LNCaP clone FGC (cell line): ENCODE results near the gene CITED2.

Experiments
- DNase-seq: peaks from one replicate; pipeline ENCODE4 v3.0.0-alpha.2; 2011; ENCODE audit warnings: low read depth
- H3K4me3 ChIP-seq: 2 replicates; pipeline ENCODE4 v1.5.1; 2011; ENCODE audit warnings: mild to moderate bottlenecking, low read depth, low read length, control low read depth
- TF ChIP-seq, protein P1 (sequence below): IDR thresholded peaks from 2 replicates; pipeline ENCODE4 v1.5.1; 2012; ENCODE audit warnings: mild to moderate bottlenecking; ENCODE audit not compliant: control insufficient read depth, insufficient read depth; ENCODE audit errors: extremely low read depth

CITED2 gene

DNA sequence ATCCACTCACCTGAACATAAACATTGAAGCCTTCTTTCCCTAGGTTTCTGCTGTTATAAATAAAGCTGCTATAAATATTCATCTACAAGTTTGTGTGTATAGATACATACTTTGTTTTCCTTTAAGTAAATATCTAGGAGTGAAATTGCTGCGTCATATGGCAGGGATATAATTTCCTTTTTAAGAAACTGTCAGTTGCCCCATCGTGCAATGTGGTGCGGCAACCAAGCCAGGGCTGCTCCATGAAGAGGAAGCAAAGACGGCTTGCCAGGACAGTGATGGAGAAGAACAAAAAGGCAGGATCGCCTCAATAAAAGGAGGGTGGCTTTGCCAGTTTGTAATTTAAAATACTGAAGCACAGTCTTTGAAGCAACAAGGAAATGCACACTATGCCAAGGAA, 36.6 kb downstream of the CITED2 start:
- TF ChIP-seq, protein P1, sequence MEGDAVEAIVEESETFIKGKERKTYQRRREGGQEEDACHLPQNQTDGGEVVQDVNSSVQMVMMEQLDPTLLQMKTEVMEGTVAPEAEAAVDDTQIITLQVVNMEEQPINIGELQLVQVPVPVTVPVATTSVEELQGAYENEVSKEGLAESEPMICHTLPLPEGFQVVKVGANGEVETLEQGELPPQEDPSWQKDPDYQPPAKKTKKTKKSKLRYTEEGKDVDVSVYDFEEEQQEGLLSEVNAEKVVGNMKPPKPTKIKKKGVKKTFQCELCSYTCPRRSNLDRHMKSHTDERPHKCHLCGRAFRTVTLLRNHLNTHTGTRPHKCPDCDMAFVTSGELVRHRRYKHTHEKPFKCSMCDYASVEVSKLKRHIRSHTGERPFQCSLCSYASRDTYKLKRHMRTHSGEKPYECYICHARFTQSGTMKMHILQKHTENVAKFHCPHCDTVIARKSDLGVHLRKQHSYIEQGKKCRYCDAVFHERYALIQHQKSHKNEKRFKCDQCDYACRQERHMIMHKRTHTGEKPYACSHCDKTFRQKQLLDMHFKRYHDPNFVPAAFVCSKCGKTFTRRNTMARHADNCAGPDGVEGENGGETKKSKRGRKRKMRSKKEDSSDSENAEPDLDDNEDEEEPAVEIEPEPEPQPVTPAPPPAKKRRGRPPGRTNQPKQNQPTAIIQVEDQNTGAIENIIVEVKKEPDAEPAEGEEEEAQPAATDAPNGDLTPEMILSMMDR, result no peak
- H3K4me3 ChIP-seq, result no peak overlapping the region
- no peak for DNase-seq

DNA sequence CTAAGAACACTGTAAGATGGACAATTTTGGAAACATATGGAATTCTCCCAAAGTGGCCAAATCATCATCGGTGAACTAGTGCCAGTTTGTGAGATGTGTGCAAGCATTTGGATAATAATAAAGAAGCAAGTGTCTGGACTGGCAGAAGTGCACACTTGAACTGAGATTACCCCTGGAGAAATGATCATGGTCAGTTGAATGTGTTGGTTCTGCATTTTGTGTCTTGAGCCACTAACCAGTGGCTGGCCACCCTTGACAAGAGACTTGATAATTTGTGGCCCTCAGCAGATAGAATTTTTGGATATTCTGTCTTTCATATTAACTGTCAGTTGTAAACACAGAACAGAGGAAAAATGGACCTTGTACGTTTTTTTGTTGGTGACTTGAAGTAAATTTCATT, 37.4 kb downstream of the CITED2 start:
- no peak for DNase-seq
- H3K4me3 ChIP-seq, result no peak overlapping the region
- TF ChIP-seq, protein P1, result no peak

DNA sequence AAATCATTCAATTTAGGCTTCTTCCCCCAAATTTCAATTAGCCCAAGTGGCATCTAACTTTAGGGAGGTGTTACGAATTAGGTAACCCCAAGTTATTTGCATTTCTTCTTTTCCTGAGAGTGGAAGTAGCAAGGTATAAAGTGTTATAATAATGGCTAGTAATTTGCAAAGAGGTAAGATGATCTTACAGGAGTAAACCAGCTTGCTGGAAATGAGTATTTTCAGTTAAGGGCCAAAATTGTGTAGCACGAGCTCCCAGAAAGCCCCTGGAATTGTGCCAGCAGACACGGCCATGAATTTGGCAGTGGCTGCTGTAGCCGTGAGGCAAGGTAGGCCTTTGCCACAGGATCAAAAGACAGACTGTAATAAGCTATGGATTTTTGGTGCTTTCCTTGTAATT, 38.0 kb downstream of the CITED2 start:
- DNase-seq, result no peak
- H3K4me3 ChIP-seq, result no peak overlapping the region
- TF ChIP-seq, protein P1, result no peak

DNA sequence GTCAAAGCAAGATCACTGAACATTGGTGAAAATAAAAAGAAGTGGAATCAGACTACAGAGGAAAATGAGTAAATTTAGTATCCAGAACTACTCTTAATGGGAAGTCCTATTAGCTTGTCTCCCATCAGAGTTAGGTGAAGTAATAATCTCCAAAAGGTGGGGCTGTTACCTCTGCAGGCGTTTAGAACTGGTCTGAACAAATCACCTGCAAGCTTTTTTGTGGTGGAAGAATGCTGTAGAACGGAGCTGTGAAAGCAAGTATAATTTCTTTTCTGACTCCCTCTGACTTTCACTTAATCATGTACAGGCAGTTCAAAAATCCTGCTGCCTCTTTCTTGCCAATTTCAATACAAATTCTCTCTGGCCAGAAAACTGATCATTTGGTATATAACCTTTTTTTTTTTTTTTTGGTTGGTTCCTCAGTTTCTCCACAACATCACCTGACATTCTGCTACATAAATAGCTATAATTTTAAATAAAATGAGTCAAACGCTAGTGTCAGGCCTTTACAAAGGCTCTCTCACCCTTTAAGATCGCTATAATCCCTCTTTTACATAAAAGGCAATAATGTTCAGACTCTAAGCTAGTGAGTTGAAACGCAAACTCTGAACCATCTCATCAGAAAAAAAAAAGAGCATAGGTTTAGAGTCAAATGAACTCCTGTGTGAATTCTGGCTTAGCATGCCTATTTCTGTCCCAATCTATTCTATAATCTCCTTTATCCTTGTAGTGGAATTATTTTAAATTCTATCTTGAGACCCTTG, 38.8 kb downstream of the CITED2 start:
- H3K4me3 ChIP-seq, result no peak overlapping the region
- no peak for DNase-seq

DNA sequence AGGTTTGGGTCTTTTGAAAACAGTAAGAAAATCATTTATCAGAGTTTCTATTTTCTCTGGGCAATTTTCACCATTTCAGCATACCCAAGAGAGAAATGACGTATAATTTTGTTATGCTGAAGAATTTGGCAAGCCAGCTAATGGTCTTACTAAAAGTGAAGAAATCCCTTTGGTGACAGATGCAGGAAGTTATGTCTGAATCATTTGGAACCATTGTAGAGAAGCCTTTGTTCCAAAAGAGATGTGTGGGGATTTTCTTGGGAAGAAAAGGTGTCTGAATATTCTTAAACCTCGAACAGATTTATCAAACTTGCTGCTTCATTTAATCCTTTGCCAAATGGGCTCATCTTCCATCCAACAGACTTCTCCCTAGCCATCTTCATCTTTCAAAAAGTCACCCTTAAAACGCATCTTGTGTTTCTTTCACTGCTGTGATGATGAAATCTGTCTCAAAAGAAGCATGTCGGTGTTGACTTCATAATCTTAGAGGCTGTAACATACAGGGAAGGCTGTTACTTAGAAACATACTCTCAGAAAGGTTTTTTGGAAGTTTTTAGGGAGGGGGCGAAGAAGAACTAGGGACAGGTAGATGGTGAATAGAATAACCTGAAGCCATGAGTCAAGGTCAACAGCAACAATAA, 39.5 kb downstream of the CITED2 start:
- H3K4me3 ChIP-seq, result no peak overlapping the region
- TF ChIP-seq, protein P1, result no peak
- no peak for DNase-seq

More for the DNA sequence above, 38.8 kb downstream of the CITED2 start:
- TF ChIP-seq, protein P1, result no peak

DNA sequence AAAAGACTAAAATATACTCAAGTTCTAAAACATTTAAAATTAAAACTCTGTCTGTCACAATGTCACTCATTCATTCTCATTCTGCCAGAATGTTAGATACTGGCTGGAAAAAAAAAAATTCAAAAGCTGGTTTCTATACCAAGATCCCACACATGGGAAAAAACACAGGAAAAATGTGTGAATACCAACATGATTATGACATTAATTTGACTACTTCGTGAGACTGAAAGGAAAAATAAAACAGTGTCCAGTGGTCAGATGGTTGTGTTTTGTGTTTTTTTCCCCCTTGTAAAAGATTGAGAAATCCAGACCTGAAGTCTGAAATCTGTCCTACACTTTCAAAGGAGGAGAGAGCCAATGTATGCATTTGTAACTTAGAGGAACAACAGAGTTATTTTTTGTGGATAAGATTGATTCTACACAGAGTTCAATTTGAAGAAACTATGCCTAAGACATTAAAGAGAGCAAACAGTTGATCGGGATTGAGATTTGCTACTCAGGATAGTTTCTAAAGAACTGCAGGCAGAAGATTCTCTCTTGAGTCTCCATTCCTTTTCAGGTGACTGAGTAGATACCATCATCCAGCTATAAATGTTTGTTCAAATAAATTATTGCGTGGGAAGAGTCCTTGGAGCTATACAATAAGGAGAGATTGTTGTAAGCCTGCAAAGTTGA, 43.5 kb downstream of the CITED2 start:
- TF ChIP-seq, protein P1, result no peak
- H3K4me3 ChIP-seq, result no peak overlapping the region
- no peak for DNase-seq
